ENCODE measurements around the gene GPR39. TPM values are rescaled to one million over a fixed set of nuclear protein-coding genes. Genes with fewer than 3 reads are reported as not detected.

Gene GPR39
- polyA plus RNA-seq, 2 of the 4 experiments (the other 2 are of a cell fraction), result 11.3 to 11.8 TPM

DNA sequence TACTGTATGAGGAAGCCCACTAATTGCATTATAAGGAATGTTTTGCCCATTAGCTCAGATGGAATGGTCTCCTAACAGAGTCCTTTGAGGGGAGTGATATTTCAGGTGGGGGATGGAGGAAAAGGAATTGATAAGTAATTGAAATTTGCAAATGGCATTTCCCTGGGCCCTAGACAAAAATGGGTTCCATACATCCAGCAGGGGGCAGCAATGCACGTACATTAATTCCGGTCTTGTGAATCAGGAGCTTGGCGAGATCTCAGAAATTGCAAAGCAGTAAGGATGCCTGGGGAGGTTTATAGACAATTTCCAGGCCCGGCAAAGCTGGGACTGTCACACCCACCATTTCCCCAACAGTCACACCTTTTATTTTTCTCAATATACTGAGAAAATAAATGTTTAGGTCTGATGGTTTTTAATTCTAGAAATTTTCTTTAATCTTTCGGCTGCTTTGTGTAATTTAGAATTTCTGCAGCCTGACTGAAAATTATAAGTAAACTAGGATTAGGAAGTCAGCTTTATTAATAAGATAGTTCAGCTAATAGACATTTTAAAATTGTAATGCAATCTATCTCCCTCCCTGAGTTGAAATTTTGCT lies 130.6 kb downstream of the GPR39 start (continued):
- TF ChIP-seq CTCF (IDR thresholded peaks at IDR 0.05) (peak; percentile 74), CHD4 (IDR thresholded peaks at IDR 0.05; ENCODE audit: borderline replicate concordance) (no peak), HDAC2 (IDR thresholded peaks at IDR 0.05) (no peak), CBX8 (IDR thresholded peaks at IDR 0.05) (no peak), ZNF302 (CRISPR knock-in tag; IDR thresholded peaks at IDR 0.05) (no peak)

- POLR2A ChIA-PET, result no interaction called here
- TF ChIP-seq HDAC2 (IDR thresholded peaks at IDR 0.05) (no peak), HOXA7 (CRISPR knock-in tag; IDR thresholded peaks at IDR 0.05) (no peak), HOXB13 (CRISPR knock-in tag; IDR thresholded peaks at IDR 0.05; ENCODE audit: low read depth) (no peak), RNF2 (IDR thresholded peaks at IDR 0.05; ENCODE audit: borderline replicate concordance, low read depth) (no peak), BHLHE40 (IDR thresholded peaks at IDR 0.05; ENCODE audit: low read depth, low read length) (no peak), JUNB (IDR thresholded peaks at IDR 0.05) (no peak), MAZ (IDR thresholded peaks at IDR 0.05; ENCODE audit: borderline replicate concordance, low read depth, low read length) (no peak), POLR2AphosphoS2 (conservative IDR thresholded peaks at IDR 0.05; ENCODE audit: low read length) (no peak), SMC3 (IDR thresholded peaks at IDR 0.05) (no peak), GATA3 (IDR thresholded peaks at IDR 0.05; ENCODE audit: borderline replicate concordance) (no peak), RFX5 (IDR thresholded peaks at IDR 0.05) (no peak), EHF (CRISPR knock-in tag; IDR thresholded peaks at IDR 0.05) (no peak), FOXS1 (CRISPR knock-in tag; IDR thresholded peaks at IDR 0.05) (no peak), ZNF302 (CRISPR knock-in tag; IDR thresholded peaks at IDR 0.05) (no peak), NFE2L2 (conservative IDR thresholded peaks at IDR 0.05; ENCODE audit: low read length) (no peak), PHF8 (IDR thresholded peaks at IDR 0.05; ENCODE audit: borderline replicate concordance, low read depth) (no peak)
- TF ChIP-seq, protein P1, sequence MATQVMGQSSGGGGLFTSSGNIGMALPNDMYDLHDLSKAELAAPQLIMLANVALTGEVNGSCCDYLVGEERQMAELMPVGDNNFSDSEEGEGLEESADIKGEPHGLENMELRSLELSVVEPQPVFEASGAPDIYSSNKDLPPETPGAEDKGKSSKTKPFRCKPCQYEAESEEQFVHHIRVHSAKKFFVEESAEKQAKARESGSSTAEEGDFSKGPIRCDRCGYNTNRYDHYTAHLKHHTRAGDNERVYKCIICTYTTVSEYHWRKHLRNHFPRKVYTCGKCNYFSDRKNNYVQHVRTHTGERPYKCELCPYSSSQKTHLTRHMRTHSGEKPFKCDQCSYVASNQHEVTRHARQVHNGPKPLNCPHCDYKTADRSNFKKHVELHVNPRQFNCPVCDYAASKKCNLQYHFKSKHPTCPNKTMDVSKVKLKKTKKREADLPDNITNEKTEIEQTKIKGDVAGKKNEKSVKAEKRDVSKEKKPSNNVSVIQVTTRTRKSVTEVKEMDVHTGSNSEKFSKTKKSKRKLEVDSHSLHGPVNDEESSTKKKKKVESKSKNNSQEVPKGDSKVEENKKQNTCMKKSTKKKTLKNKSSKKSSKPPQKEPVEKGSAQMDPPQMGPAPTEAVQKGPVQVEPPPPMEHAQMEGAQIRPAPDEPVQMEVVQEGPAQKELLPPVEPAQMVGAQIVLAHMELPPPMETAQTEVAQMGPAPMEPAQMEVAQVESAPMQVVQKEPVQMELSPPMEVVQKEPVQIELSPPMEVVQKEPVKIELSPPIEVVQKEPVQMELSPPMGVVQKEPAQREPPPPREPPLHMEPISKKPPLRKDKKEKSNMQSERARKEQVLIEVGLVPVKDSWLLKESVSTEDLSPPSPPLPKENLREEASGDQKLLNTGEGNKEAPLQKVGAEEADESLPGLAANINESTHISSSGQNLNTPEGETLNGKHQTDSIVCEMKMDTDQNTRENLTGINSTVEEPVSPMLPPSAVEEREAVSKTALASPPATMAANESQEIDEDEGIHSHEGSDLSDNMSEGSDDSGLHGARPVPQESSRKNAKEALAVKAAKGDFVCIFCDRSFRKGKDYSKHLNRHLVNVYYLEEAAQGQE (IDR thresholded peaks at IDR 0.05), result no peak
- TF ChIP-seq, protein P2, sequence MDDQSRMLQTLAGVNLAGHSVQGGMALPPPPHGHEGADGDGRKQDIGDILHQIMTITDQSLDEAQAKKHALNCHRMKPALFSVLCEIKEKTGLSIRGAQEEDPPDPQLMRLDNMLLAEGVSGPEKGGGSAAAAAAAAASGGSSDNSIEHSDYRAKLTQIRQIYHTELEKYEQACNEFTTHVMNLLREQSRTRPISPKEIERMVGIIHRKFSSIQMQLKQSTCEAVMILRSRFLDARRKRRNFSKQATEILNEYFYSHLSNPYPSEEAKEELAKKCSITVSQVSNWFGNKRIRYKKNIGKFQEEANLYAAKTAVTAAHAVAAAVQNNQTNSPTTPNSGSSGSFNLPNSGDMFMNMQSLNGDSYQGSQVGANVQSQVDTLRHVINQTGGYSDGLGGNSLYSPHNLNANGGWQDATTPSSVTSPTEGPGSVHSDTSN (IDR thresholded peaks at IDR 0.05), result no peak
- TF ChIP-seq, protein P3, sequence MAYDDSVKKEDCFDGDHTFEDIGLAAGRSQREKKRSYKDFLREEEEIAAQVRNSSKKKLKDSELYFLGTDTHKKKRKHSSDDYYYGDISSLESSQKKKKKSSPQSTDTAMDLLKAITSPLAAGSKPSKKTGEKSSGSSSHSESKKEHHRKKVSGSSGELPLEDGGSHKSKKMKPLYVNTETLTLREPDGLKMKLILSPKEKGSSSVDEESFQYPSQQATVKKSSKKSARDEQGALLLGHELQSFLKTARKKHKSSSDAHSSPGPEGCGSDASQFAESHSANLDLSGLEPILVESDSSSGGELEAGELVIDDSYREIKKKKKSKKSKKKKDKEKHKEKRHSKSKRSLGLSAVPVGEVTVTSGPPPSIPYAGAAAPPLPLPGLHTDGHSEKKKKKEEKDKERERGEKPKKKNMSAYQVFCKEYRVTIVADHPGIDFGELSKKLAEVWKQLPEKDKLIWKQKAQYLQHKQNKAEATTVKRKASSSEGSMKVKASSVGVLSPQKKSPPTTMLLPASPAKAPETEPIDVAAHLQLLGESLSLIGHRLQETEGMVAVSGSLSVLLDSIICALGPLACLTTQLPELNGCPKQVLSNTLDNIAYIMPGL (CRISPR knock-in tag; IDR thresholded peaks at IDR 0.05; ENCODE audit: borderline replicate concordance), result no peak
- CTCF ChIA-PET, result interaction anchor here (0.9 to 1.1 kb wide), 2 partner anchors 11 to 133 kb away, joined by 3 read pairs; partner anchors contain the start of gene GPR39
- H3K4me1 ChIP-seq, result no peaks in the 10 kb centered on the region
- H3K4me2 ChIP-seq, result no peak overlapping the region
- peaks cover 8% of the 10 kb centered on the region; the same call in 2 of the 3 replicates for H3K9me3 ChIP-seq
- DNase-seq (ENCODE audit: low read depth in 1 of 2, low spot score in 1 of 2), result no peak
- FAIRE-seq, result no peak
- no peak overlapping the region for H3K4me3 ChIP-seq
- no peak for ATAC-seq
- 90% methylated on average over 11 of the region's 11 CpGs for WGBS (ENCODE audit: missing lambda C conversion rate)
- no peak overlapping the region for H3K27ac ChIP-seq
Observed at GRCh38 chr2:132549935-132550670, 133.5 kb downstream of the GPR39 start.

Measured in A549 (cell line).